ENCODE results near the gene AKNA. TPM values are rescaled to one million over a fixed set of nuclear protein-coding genes. Genes with fewer than 3 reads are reported as not detected.

AKNA gene
- 100 to 1,000 TPM; 300 to 364 TPM for total RNA-seq

DNA sequence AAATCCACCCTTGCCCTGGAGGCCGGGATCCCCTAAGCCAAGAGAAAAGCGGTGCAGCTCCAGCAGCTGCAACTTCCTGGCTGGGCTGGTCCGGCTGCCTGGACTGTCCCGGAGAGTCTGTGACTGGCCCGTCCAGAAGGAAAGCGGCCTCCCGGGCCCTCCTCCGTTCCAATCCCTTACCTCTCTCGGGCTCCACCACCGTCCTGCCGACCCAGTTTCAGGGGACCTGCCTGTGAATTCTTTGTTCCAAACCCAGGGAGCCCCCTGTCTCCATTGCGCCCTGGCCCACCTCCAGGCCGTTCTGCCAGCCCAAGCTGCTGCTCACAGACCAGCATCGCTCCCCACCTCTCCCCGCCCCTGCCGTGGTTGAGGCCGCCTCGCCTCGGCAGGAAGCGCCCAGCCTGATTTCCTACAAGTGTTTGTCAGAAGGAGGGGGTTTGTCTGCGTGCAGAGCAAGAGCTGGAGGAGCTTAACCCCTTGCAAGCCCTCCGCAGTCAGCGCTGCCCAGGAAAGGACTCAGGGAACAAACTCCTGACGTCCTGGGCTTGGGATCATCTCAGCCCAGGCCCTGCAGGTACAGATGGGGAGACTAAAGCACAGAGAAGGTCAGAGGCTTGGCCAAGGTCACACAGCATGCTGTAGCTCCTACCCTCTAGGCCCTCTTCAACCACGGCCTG, at the start of gene AKNA:
AKNA (minus strand) TSS at position 303 of the 677 bp plus-strand sequence. CDS start 6,649 bp downstream, outside the sequence.
- no peaks in the 10 kb centered on the region for H3K9me3 Mint-ChIP-seq
- peak within 1 kb of the TSS; percentile 99 for H3K4me3 Mint-ChIP-seq
- DNase-seq = peak; percentile 93
- peaks cover 56% of the 10 kb centered on the region for H3K4me1 Mint-ChIP-seq
- no peaks in the 10 kb centered on the region for H3K27me3 Mint-ChIP-seq
- CTCF ChIA-PET = interaction anchor here (0.5 to 6.4 kb wide), 11 partner anchors 8 to 610 kb away, joined by 3 to 45 read pairs (median 11); no protein-coding TSS in a partner anchor
- peak within 1 kb of the TSS; percentile 91 for H3K27ac Mint-ChIP-seq
- H3K36me3 Mint-ChIP-seq (ENCODE audit: low read depth) = peaks cover 81% of the 10 kb centered on the region
- POLR2A ChIA-PET = interaction anchor here (0.6 to 1.8 kb wide), 9 partner anchors 7 to 48 kb away, joined by 3 to 9 read pairs (median 3); no protein-coding TSS in a partner anchor

DNA sequence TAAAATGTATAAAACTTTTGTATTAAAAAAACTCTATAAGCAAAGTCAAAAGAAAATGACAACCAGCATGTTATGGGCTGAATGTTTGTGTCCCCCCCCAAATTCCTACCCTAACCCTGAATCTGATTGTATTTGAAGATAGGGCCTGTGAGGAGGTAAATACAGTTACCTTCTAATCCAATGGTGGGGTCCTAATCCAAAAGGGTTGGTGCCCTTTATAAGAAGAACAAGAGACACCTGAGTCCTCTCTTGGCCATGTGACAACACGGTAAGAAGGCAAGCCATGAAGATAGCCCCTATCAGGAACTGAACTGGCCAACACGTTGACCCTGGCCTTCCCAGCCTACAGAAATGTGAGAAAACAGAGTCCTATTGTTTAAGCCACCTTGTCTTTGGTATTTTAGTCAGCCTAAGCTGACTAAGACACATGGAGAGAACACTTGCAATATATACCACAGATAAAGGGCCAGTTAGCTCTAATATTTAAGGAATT, 49.7 kb upstream of the AKNA start:
- Mint-ChIP-seq H3K9me3 (no peaks in the 10 kb centered on the region), H3K27me3 (peaks cover 3% of the 10 kb centered on the region), H3K4me3 (no peak overlapping the region), H3K4me1 (peaks cover 7% of the 10 kb centered on the region), H3K36me3 (ENCODE audit: low read depth) (no peaks in the 10 kb centered on the region), H3K27ac (no peak overlapping the region)
- ChIA-PET CTCF (interaction anchor here (1.2 to 1.7 kb wide), 2 partner anchors 31 to 32 kb away, joined by 3 to 4 read pairs; no protein-coding TSS in a partner anchor), POLR2A (no interaction called here)
- DNase-seq = no peak

DNA sequence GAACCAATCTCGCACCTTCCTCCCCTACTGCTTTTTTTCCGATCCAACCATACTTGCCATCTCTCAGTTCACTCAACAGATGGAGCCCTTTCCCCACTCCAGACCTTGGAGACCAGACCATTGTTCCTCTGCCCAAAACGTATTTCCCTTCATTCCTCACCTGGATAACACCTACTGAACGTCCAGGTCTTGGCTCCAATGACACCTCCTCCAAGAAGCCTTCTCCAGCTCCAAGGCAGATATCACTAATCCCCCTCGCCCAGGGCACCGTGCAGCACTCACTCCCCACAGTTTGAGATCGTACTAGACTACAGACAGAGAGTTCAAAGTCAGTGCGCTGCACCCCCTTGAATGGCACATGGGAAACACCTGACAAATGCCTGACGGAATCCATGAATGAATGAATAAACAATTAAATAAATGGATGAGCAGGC, 47.1 kb upstream of the AKNA start:
- Mint-ChIP-seq H3K27me3 (peaks cover 6% of the 10 kb centered on the region), H3K4me3 (no peak overlapping the region), H3K4me1 (peaks cover 7% of the 10 kb centered on the region), H3K27ac (no peak overlapping the region), H3K9me3 (no peaks in the 10 kb centered on the region), H3K36me3 (ENCODE audit: low read depth) (no peaks in the 10 kb centered on the region)
- CTCF ChIA-PET = interaction anchor here (0.6 to 2.8 kb wide), 6 partner anchors 11 to 219 kb away, joined by 3 to 12 read pairs (median 3); no protein-coding TSS in a partner anchor
- no peak for DNase-seq
- POLR2A ChIA-PET = no interaction called here

GRCh38 chr9:114433720-114434255, 46.0 kb upstream of the AKNA start:
- H3K27me3 Mint-ChIP-seq = peaks cover 6% of the 10 kb centered on the region
- no peak overlapping the region for H3K4me3 Mint-ChIP-seq
- H3K9me3 Mint-ChIP-seq = no peaks in the 10 kb centered on the region
- peaks cover 7% of the 10 kb centered on the region for H3K4me1 Mint-ChIP-seq
- DNase-seq = peak; percentile 49
- no peaks in the 10 kb centered on the region for H3K36me3 Mint-ChIP-seq (ENCODE audit: low read depth)
- POLR2A ChIA-PET = no interaction called here
- no peak overlapping the region for H3K27ac Mint-ChIP-seq
- CTCF ChIA-PET = interaction anchor here (1.0 to 2.8 kb wide), 7 partner anchors 14 to 257 kb away, joined by 3 to 12 read pairs (median 3); no protein-coding TSS in a partner anchor

GRCh38 chr9:114433086-114433485, 45.3 kb upstream of the AKNA start:
- Mint-ChIP-seq H3K9me3 (no peaks in the 10 kb centered on the region), H3K27me3 (peaks cover 6% of the 10 kb centered on the region), H3K4me3 (no peak overlapping the region), H3K4me1 (peaks cover 7% of the 10 kb centered on the region), H3K27ac (no peak overlapping the region), H3K36me3 (ENCODE audit: low read depth) (no peaks in the 10 kb centered on the region)
- DNase-seq = no peak
- POLR2A ChIA-PET = no interaction called here
- CTCF ChIA-PET = interaction anchor here (1.2 to 2.8 kb wide), 6 partner anchors 14 to 258 kb away, joined by 3 to 12 read pairs (median 6); no protein-coding TSS in a partner anchor

GRCh38 chr9:114432323-114433067, 44.7 kb upstream of the AKNA start:
- peaks cover 7% of the 10 kb centered on the region for H3K4me1 Mint-ChIP-seq
- ChIA-PET POLR2A (no interaction called here), CTCF (interaction anchor here (1.1 to 2.0 kb wide), 5 partner anchors 13 to 259 kb away, joined by 3 to 7 read pairs (median 4); no protein-coding TSS in a partner anchor)
- DNase-seq = no peak
- no peak overlapping the region for H3K4me3 Mint-ChIP-seq
- H3K27me3 Mint-ChIP-seq = peaks cover 11% of the 10 kb centered on the region
- H3K27ac Mint-ChIP-seq = no peak overlapping the region
- H3K36me3 Mint-ChIP-seq (ENCODE audit: low read depth) = no peaks in the 10 kb centered on the region
- no peaks in the 10 kb centered on the region for H3K9me3 Mint-ChIP-seq

- H3K4me1 Mint-ChIP-seq = peaks cover 7% of the 10 kb centered on the region
- POLR2A ChIA-PET = no interaction called here
- H3K9me3 Mint-ChIP-seq = no peaks in the 10 kb centered on the region
- peaks cover 9% of the 10 kb centered on the region for H3K27me3 Mint-ChIP-seq
- H3K27ac Mint-ChIP-seq = no peak overlapping the region
- DNase-seq = no peak
- H3K36me3 Mint-ChIP-seq (ENCODE audit: low read depth) = no peaks in the 10 kb centered on the region
- CTCF ChIA-PET = interaction anchor here (0.5 to 1.8 kb wide), 5 partner anchors 12 to 274 kb away, joined by 3 to 7 read pairs (median 3); no protein-coding TSS in a partner anchor
- no peak overlapping the region for H3K4me3 Mint-ChIP-seq
These were observed 44.0 kb upstream of the AKNA start for GRCh38 chr9:114431770-114432169.

DNA sequence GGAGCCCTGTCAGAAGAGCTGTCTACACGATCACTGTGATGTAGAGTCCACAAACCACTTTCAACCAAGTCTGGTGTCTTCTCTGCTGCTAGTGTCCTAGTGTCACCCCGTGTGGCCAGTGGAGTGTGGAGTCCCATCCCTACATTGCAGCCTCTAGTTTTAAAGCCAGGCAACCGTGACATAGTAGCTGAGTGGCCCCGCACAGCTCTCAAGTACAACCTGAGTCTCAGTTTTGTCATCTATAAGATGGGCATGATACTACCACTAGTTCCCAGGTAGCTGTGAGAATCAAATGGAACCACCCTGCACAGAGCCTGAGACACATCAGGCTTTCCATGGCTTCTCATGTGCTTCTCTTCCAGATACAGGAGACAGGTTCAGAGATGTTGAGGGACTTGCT, 43.2 kb upstream of the AKNA start:
- Mint-ChIP-seq H3K36me3 (ENCODE audit: low read depth) (no peaks in the 10 kb centered on the region), H3K27ac (no peak overlapping the region), H3K27me3 (peaks cover 9% of the 10 kb centered on the region), H3K9me3 (no peaks in the 10 kb centered on the region), H3K4me1 (peaks cover 7% of the 10 kb centered on the region), H3K4me3 (no peak overlapping the region)
- DNase-seq = no peak
- POLR2A ChIA-PET = no interaction called here
- CTCF ChIA-PET = interaction anchor here (1.1 kb wide), 1 partner anchor 11 kb away, joined by 3 read pairs; no protein-coding TSS in a partner anchor

- peaks cover 9% of the 10 kb centered on the region for H3K27me3 Mint-ChIP-seq
- no peaks in the 10 kb centered on the region for H3K36me3 Mint-ChIP-seq (ENCODE audit: low read depth)
- DNase-seq = no peak
- POLR2A ChIA-PET = no interaction called here
- H3K4me3 Mint-ChIP-seq = no peak overlapping the region
- no peaks in the 10 kb centered on the region for H3K9me3 Mint-ChIP-seq
- CTCF ChIA-PET = no interaction called here
- H3K27ac Mint-ChIP-seq = no peak overlapping the region
- H3K4me1 Mint-ChIP-seq = peaks cover 7% of the 10 kb centered on the region
These were observed 42.7 kb upstream of the AKNA start for GRCh38 chr9:114430457-114430856.

DNA sequence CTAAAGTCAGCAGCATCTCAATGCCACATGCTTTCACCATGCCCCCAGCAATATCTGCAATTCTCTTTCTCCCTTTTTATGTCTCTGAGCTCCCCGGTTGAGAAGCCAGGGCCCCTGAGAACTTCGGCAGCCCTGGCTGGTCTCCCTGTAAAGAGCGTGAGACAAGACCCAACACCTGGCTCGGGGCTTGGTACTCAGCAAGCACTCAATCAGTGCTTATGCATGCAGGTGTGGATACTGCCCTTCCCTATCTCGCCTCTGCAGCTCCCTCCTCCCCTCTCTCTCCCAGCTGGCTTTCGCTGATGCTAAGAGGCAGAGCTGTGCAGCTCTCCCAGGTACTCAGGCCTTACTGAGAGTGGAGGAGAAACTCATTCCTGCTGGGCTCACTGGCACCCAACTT, 41.7 kb upstream of the AKNA start:
- Mint-ChIP-seq H3K9me3 (no peaks in the 10 kb centered on the region), H3K4me3 (no peak overlapping the region), H3K27ac (no peak overlapping the region), H3K4me1 (peaks cover 7% of the 10 kb centered on the region), H3K36me3 (ENCODE audit: low read depth) (no peaks in the 10 kb centered on the region), H3K27me3 (peaks cover 9% of the 10 kb centered on the region)
- no peak for DNase-seq
- ChIA-PET CTCF (interaction anchor here (0.5 to 1.8 kb wide), 5 partner anchors 22 to 252 kb away, joined by 3 to 5 read pairs (median 3); no protein-coding TSS in a partner anchor), POLR2A (no interaction called here)

GRCh38 chr9:114428466-114428865, 40.7 kb upstream of the AKNA start:
- ChIA-PET POLR2A (no interaction called here), CTCF (interaction anchor here (0.9 to 1.8 kb wide), 5 partner anchors 13 to 253 kb away, joined by 3 to 5 read pairs (median 3); no protein-coding TSS in a partner anchor)
- no peaks in the 10 kb centered on the region for H3K36me3 Mint-ChIP-seq (ENCODE audit: low read depth)
- H3K4me1 Mint-ChIP-seq = peaks cover 2% of the 10 kb centered on the region
- H3K27ac Mint-ChIP-seq = no peak overlapping the region
- H3K27me3 Mint-ChIP-seq = peaks cover 9% of the 10 kb centered on the region
- no peak for DNase-seq
- no peaks in the 10 kb centered on the region for H3K9me3 Mint-ChIP-seq
- H3K4me3 Mint-ChIP-seq = no peak overlapping the region

- Mint-ChIP-seq H3K9me3 (no peaks in the 10 kb centered on the region), H3K36me3 (ENCODE audit: low read depth) (no peaks in the 10 kb centered on the region), H3K27ac (no peak overlapping the region), H3K4me3 (no peak overlapping the region), H3K4me1 (no peaks in the 10 kb centered on the region), H3K27me3 (peaks cover 9% of the 10 kb centered on the region)
- ChIA-PET CTCF (interaction anchor here (1.1 to 1.4 kb wide), 2 partner anchors 12 to 22 kb away, joined by 3 to 4 read pairs; no protein-coding TSS in a partner anchor), POLR2A (no interaction called here)
- DNase-seq = no peak
These were observed 39.9 kb upstream of the AKNA start for GRCh38 chr9:114427644-114428043.

All from activated CD4-positive, alpha-beta T cell treated with anti-CD3 and anti-CD28 coated beads, Interleukin-2, amount 10 ng/mL, durations not matched to agents 7 days and 5 days (primary cell).